GM23338 (cell line): ENCODE measurements around the gene CD226. TPM values are rescaled to one million over a fixed set of nuclear protein-coding genes. Genes with fewer than 3 reads are reported as not detected.

Experiments
- ATAC-seq: fragments of 200-7000 bp; cut with Tn5 transposase; 3 replicates; pipeline ENCODE4 v1.9.1; 2020
- DNase-seq: peaks from one replicate; pipeline ENCODE4 v3.0.0-alpha.2; 2015; ENCODE audit warnings: low spot score
- H2AFZ ChIP-seq: fragments of 200-600 bp; sonication (generic); 2 replicates; pipeline ENCODE4 v1.8.0; 2016; ENCODE audit warnings: antibody characterized with exemption, mild to moderate bottlenecking, moderate library complexity
- H3F3A ChIP-seq: fragments of 200-600 bp; sonication (generic); replicated peaks from 2 replicates; pipeline ENCODE4 v1.8.0; 2017; ENCODE audit warnings: antibody characterized with exemption, mixed run types, low read depth
- H3K27ac ChIP-seq: fragments of 200-600 bp; sonication (generic); 2 replicates; pipeline ENCODE4 v1.6.1; 2016; ENCODE audit warnings: low read depth
- H3K27me3 ChIP-seq: fragments of 200-600 bp; sonication (generic); 2 replicates; pipeline ENCODE4 v1.8.0; 2016; ENCODE audit warnings: mild to moderate bottlenecking, mixed run types, moderate library complexity; ENCODE audit not compliant: insufficient read depth
- H3K36me3 ChIP-seq: fragments of 200-600 bp; sonication (generic); 2 replicates; pipeline ENCODE4 v1.8.0; 2016; ENCODE audit warnings: mild to moderate bottlenecking; ENCODE audit not compliant: insufficient read depth
- H3K4me1 ChIP-seq: fragments of 200-600 bp; sonication (generic); 2 replicates; pipeline ENCODE4 v1.8.0; 2016; ENCODE audit warnings: mild to moderate bottlenecking, moderate library complexity; ENCODE audit not compliant: insufficient read depth
- H3K4me2 ChIP-seq: fragments of 200-600 bp; sonication (generic); 2 replicates; pipeline ENCODE4 v1.7.1; 2017; ENCODE audit warnings: mixed run types
- H3K4me3 ChIP-seq: fragments of 200-600 bp; sonication (generic); 2 replicates; pipeline ENCODE4 v1.6.1; 2016; ENCODE audit warnings: mixed run types
- H3K79me2 ChIP-seq: fragments of 200-600 bp; sonication (generic); replicated peaks from 2 replicates; pipeline ENCODE4 v1.8.0; 2017; ENCODE audit warnings: mild to moderate bottlenecking; ENCODE audit not compliant: insufficient read depth
- H3K9me2 ChIP-seq: fragments of 200-600 bp; sonication (generic); 2 replicates; pipeline ENCODE4 v1.8.0; 2017; ENCODE audit not compliant: insufficient read depth
- H4K20me1 ChIP-seq: fragments of 200-600 bp; sonication (generic); replicated peaks from 2 replicates; pipeline ENCODE4 v1.8.0; 2017; ENCODE audit warnings: mild to moderate bottlenecking; ENCODE audit not compliant: insufficient read depth
- H3K27ac Mint-ChIP-seq: 2 replicates; pipeline ENCODE4 v1.8.0; 2020; ENCODE audit warnings: inconsistent platforms, mild to moderate bottlenecking, moderate library complexity, mixed read lengths
- H3K27me3 Mint-ChIP-seq: 3 replicates; pipeline ENCODE4 v1.8.0; 2022; ENCODE audit warnings: low read depth, mild to moderate bottlenecking, moderate library complexity, mixed read lengths, inconsistent platforms; ENCODE audit not compliant: insufficient read depth, poor library complexity
- H3K36me3 Mint-ChIP-seq: 3 replicates; pipeline ENCODE4 v1.8.0; 2021; ENCODE audit warnings: low read depth, mild to moderate bottlenecking, inconsistent platforms, moderate library complexity, mixed read lengths
- H3K4me1 Mint-ChIP-seq: 3 replicates; pipeline ENCODE4 v1.8.0; 2020; ENCODE audit warnings: mild to moderate bottlenecking, inconsistent platforms, mixed read lengths
- H3K4me3 Mint-ChIP-seq: 3 replicates; pipeline ENCODE4 v1.8.0; 2021; ENCODE audit warnings: moderate library complexity, mild to moderate bottlenecking, inconsistent platforms, mixed read lengths
- H3K9me3 Mint-ChIP-seq: 3 replicates; pipeline ENCODE4 v1.8.0; 2020; ENCODE audit warnings: moderate library complexity, mild to moderate bottlenecking, inconsistent platforms, mixed read lengths
- EZH2phosphoT487 ChIP-seq: fragments of 200-600 bp; sonication (generic); IDR thresholded peaks from one replicate; pipeline ENCODE4 v1.8.1; 2018; ENCODE audit warnings: antibody characterized with exemption; ENCODE audit not compliant: unreplicated experiment
- JUNB ChIP-seq: IDR thresholded peaks from one replicate; pipeline ENCODE4 v1.6.1; 2016; ENCODE audit warnings: antibody characterized with exemption; ENCODE audit not compliant: unreplicated experiment
- NANOG ChIP-seq: IDR thresholded peaks from 2 replicates; pipeline ENCODE4 v1.6.1; 2016; ENCODE audit warnings: antibody characterized with exemption, borderline replicate concordance
- POLR2AphosphoS5 ChIP-seq: IDR thresholded peaks from 2 replicates; pipeline ENCODE4 v1.6.1; 2016; ENCODE audit warnings: antibody characterized with exemption, low read depth
- STAT1 ChIP-seq: IDR thresholded peaks from one replicate; pipeline ENCODE4 v1.6.1; 2016; ENCODE audit warnings: antibody characterized with exemption; ENCODE audit not compliant: unreplicated experiment
- ZNF114 ChIP-seq: fragments of 250-450 bp; sonication (Bioruptor Pico); IDR thresholded peaks from 2 replicates; pipeline ENCODE4 v1.5.0; 2020; ENCODE audit warnings: mild to moderate bottlenecking, moderate library complexity
- ZNF462 ChIP-seq: fragments of 250-450 bp; sonication (Bioruptor Pico); IDR thresholded peaks from 2 replicates; pipeline ENCODE4 v1.5.0; 2020; ENCODE audit warnings: mild to moderate bottlenecking, moderate library complexity
- polyA plus RNA-seq: library from polyadenylated mRNA; unstranded; fragments of >200 nt; fragmentation: Nextera tagmentation; extraction: Ambion mirVana; gene quantifications from 2 replicates; pipeline ENCODE4 v1.2.1, GENCODE V29; 2016
- total RNA-seq: library from RNA; depleted of rRNA; stranded (reverse); fragments of >200 nt; shearing (Covaris generic); gene quantifications from 2 replicates; pipeline ENCODE4 v1.2.3, GENCODE V29; 2014
- TF ChIP-seq, protein P1 (sequence below): IDR thresholded peaks from one replicate; pipeline ENCODE4 v1.6.1; 2018; ENCODE audit warnings: antibody characterized with exemption; ENCODE audit not compliant: unreplicated experiment
- TF ChIP-seq, protein P2 (sequence below), 2 experiments: fragments of 200-600 bp in 1 of 2; sonication (generic) in 1 of 2; conservative IDR thresholded peaks; 2 replicates each; pipeline versions ENCODE4 v1.5.1 to v1.6.1; 2016 to 2017; ENCODE audit warnings: antibody characterized with exemption in 2 of 2, low read depth in 2 of 2, mild to moderate bottlenecking in 2 of 2, moderate library complexity in 1 of 2

The CD226 gene
- total and polyA plus RNA-seq, 2 experiments from 2014 or later: not detected

DNA sequence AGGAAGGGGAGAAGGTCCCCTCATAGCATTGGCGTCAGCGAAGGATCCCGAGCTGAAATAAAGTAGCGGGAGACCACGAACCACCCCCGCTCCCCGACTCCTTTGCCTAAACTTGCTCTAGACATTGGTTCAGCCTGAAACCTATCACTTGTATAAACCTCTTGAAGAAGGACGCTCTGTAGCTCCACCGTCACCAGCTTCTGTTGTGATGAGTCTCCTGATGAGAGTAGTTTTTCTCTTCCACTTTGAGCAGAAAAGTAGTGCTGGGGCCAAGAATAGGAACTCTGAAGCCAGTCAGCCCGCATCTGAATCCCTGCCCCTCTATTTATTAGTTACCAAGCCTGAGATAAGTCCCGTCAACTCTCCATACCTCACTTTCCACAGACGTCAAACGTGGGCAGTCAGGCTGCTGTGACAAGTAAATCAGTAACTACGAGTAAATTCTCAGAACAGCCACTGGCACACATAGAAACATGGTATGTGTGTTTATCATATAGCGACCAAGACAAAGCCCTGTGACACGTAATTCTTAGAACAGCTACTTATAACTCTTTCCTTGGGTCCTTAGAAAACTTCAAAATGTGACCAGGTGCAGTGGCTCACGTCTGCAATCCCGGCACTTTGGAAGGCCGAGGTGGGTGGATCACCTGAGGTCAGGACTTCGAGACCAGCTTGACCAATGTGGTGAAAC is 61.7 kb downstream of the CD226 start:
- Histone ChIP-seq H3F3A (no peaks in the 10 kb centered on the region), H3K4me3 (no peak overlapping the region), H2AFZ (no peak overlapping the region), H3K36me3 (no peaks in the 10 kb centered on the region), H3K27ac (no peak overlapping the region), H3K79me2 (no peaks in the 10 kb centered on the region), H4K20me1 (no peaks in the 10 kb centered on the region), H3K9me2 (no peaks in the 10 kb centered on the region), H3K4me1 (no peaks in the 10 kb centered on the region), H3K27me3 (no peaks in the 10 kb centered on the region), H3K4me2 (no peak overlapping the region)
- no peak for DNase-seq
- peaks cover 4% of the 10 kb centered on the region for H3K27me3 Mint-ChIP-seq
- H3K36me3 Mint-ChIP-seq: no peaks in the 10 kb centered on the region
- peaks cover 8% of the 10 kb centered on the region; the same call in 2 of the 3 replicates for H3K4me1 Mint-ChIP-seq
- H3K4me3 Mint-ChIP-seq: no peak overlapping the region
- ATAC-seq: no peak
- TF ChIP-seq ZNF462: no peak
- no peak for TF ChIP-seq POLR2AphosphoS5
- no peak for TF ChIP-seq STAT1
- TF ChIP-seq NANOG: no peak
- TF ChIP-seq, protein P1, sequence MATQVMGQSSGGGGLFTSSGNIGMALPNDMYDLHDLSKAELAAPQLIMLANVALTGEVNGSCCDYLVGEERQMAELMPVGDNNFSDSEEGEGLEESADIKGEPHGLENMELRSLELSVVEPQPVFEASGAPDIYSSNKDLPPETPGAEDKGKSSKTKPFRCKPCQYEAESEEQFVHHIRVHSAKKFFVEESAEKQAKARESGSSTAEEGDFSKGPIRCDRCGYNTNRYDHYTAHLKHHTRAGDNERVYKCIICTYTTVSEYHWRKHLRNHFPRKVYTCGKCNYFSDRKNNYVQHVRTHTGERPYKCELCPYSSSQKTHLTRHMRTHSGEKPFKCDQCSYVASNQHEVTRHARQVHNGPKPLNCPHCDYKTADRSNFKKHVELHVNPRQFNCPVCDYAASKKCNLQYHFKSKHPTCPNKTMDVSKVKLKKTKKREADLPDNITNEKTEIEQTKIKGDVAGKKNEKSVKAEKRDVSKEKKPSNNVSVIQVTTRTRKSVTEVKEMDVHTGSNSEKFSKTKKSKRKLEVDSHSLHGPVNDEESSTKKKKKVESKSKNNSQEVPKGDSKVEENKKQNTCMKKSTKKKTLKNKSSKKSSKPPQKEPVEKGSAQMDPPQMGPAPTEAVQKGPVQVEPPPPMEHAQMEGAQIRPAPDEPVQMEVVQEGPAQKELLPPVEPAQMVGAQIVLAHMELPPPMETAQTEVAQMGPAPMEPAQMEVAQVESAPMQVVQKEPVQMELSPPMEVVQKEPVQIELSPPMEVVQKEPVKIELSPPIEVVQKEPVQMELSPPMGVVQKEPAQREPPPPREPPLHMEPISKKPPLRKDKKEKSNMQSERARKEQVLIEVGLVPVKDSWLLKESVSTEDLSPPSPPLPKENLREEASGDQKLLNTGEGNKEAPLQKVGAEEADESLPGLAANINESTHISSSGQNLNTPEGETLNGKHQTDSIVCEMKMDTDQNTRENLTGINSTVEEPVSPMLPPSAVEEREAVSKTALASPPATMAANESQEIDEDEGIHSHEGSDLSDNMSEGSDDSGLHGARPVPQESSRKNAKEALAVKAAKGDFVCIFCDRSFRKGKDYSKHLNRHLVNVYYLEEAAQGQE: no peak
- no peak for TF ChIP-seq JUNB
- no peak for TF ChIP-seq EZH2phosphoT487
- TF ChIP-seq, protein P2, sequence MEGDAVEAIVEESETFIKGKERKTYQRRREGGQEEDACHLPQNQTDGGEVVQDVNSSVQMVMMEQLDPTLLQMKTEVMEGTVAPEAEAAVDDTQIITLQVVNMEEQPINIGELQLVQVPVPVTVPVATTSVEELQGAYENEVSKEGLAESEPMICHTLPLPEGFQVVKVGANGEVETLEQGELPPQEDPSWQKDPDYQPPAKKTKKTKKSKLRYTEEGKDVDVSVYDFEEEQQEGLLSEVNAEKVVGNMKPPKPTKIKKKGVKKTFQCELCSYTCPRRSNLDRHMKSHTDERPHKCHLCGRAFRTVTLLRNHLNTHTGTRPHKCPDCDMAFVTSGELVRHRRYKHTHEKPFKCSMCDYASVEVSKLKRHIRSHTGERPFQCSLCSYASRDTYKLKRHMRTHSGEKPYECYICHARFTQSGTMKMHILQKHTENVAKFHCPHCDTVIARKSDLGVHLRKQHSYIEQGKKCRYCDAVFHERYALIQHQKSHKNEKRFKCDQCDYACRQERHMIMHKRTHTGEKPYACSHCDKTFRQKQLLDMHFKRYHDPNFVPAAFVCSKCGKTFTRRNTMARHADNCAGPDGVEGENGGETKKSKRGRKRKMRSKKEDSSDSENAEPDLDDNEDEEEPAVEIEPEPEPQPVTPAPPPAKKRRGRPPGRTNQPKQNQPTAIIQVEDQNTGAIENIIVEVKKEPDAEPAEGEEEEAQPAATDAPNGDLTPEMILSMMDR (conservative IDR thresholded peaks at IDR 0.05; ENCODE audit: low read depth in 2 of 2): no peak
- no peak for TF ChIP-seq ZNF114 (CRISPR knock-in tag)
- no peak overlapping the region for H3K27ac Mint-ChIP-seq
- H3K9me3 Mint-ChIP-seq: no peaks in the 10 kb centered on the region
